Measurements from ENCODE around the gene IL26. TPM values are rescaled to one million over a fixed set of nuclear protein-coding genes. Genes with fewer than 3 reads are reported as not detected.
A peak's percentile ranks its signal among the peaks of the same experiment; 100 is the strongest.

The IL26 gene, protein sequence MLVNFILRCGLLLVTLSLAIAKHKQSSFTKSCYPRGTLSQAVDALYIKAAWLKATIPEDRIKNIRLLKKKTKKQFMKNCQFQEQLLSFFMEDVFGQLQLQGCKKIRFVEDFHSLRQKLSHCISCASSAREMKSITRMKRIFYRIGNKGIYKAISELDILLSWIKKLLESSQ
- not detected in 2 replicates for total RNA-seq (2021)
- Bru-seq, nascent RNA = not detected
- percentile 2 among the genes with signal in this experiment for BruChase-seq, experiment 1, labeled RNA remaining after a 2-hour chase
- not detected for BruChase-seq, experiment 2, labeled RNA remaining after a 6-hour chase
- long read RNA-seq = 0 reads

DNA sequence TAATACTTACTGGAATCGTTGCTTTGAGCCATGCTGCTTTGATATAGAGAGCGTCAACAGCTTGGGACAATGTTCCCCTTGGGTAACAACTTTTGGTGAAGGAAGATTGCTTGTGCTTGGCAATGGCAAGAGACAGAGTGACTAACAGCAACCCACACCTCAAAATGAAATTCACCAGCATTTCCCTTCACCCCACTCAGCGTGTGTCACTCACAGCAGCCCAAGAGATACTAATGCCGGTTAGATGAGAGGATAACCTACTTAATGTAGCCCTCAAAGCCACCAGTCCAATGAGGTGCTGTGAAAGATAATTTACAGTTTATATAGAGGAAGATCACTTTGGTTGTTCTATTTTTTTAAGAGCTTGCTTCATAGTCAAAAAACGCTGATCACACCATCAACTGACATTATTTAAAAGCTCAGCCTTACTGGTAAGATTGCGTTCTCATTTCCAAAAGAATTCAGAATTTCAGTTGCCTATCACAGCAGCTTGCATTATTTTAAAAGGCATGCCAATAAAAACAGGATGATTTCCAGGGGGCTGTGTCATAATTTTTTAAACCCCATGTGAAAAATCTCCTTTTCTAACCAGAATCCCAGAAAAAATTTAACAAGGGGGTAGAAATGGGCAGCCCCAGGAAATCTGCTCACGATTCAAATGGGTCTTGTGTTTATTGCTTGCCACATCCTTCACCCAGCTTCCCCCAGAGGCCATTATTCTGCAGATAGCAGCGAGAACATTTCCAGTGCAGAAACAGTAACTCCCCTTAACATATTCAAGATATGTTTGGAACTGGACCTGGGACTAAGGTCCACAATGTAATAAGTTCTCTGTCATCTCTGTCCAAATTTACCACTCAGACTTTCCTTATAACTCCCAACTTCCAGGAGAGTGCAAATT is at the start of gene IL26:
Gene IL26, minus strand, starts transcription at position 235 of the 901 bp plus-strand sequence. Its CDS starts 54 bp downstream, at position 181.
- ChIA-PET CTCF (no interaction called here), POLR2A (ENCODE audit: unreplicated experiment) (no interaction called here)
- no peak for TF ChIP-seq EZH2 (IDR thresholded peaks at IDR 0.05; ENCODE audit: low read depth)
- TF ChIP-seq, protein P1, sequence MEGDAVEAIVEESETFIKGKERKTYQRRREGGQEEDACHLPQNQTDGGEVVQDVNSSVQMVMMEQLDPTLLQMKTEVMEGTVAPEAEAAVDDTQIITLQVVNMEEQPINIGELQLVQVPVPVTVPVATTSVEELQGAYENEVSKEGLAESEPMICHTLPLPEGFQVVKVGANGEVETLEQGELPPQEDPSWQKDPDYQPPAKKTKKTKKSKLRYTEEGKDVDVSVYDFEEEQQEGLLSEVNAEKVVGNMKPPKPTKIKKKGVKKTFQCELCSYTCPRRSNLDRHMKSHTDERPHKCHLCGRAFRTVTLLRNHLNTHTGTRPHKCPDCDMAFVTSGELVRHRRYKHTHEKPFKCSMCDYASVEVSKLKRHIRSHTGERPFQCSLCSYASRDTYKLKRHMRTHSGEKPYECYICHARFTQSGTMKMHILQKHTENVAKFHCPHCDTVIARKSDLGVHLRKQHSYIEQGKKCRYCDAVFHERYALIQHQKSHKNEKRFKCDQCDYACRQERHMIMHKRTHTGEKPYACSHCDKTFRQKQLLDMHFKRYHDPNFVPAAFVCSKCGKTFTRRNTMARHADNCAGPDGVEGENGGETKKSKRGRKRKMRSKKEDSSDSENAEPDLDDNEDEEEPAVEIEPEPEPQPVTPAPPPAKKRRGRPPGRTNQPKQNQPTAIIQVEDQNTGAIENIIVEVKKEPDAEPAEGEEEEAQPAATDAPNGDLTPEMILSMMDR (conservative IDR thresholded peaks at IDR 0.05) = no peak
- no peaks in the 10 kb centered on the region for H3K36me3 ChIP-seq (ENCODE audit: low read depth)
- no peaks in the 10 kb centered on the region for H4K20me1 ChIP-seq (ENCODE audit: insufficient read depth)
- intact Hi-C loops (cut with micrococcal nuclease; ENCODE audit: unreplicated experiment) = no loop called here
- no peaks in the 10 kb centered on the region for H3K27me3 ChIP-seq (ENCODE audit: insufficient read depth, low read depth)
- no peak within 1 kb of the TSS for H3K4me2 ChIP-seq
- no peak within 1 kb of the TSS for H2AFZ ChIP-seq
- no peak within 1 kb of the TSS for H3K27ac ChIP-seq
- BruUV-seq (replicated peaks) = no TSS peak
- no peak within 1 kb of the TSS for H3K4me3 ChIP-seq
- no peaks in the 10 kb centered on the region for H3K9me2 ChIP-seq (ENCODE audit: insufficient read depth)
- no peak for DNase-seq
- no peaks in the 10 kb centered on the region for H3K79me2 ChIP-seq (ENCODE audit: low read depth)
- H3K9me3 ChIP-seq (ENCODE audit: insufficient read depth, low read depth) = no peaks in the 10 kb centered on the region
- 0 out of 2 replicates have a peak, but pooled peaks cover 11% of the 10 kb centered on the region for H3K4me1 ChIP-seq (replicated peaks; ENCODE audit: insufficient read depth)
- H3F3A ChIP-seq (ENCODE audit: insufficient read depth, low read depth) = 0 out of 2 replicates have a peak, but pooled peaks cover 3% of the 10 kb centered on the region

DNA sequence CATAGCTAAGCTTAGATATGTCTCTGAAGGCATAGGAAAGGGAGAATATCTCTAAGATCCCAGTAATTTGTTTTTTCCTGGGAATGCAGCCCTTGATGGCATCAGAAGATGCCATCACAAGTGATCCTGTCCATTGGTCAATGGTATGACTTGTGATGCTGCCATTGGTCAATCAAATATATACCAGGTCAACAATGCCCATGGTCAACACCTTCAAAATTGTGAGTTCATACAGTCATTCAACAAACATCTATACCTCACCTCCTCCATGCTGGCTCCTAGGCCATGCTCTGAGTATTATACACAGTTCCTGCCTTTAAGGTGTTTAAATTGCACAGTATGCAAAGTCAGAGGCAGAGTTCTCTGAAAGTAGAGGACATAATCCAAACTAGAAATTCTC is 47.1 kb upstream of the IL26 start:
- intact Hi-C loops (cut with micrococcal nuclease; ENCODE audit: unreplicated experiment) = no loop called here
- no peak overlapping the region for H3K4me3 ChIP-seq
- BruUV-seq (replicated peaks) = no TSS peak
- no peaks in the 10 kb centered on the region; the same call in 1 of the 2 replicates for H3K9me2 ChIP-seq (ENCODE audit: insufficient read depth)
- H3K27me3 ChIP-seq (ENCODE audit: insufficient read depth, low read depth) = no peaks in the 10 kb centered on the region
- H3F3A ChIP-seq (ENCODE audit: insufficient read depth, low read depth) = peaks cover 2% of the 10 kb centered on the region; the same call in 1 of the 2 replicates
- H3K36me3 ChIP-seq (ENCODE audit: low read depth) = no peaks in the 10 kb centered on the region
- CTCF ChIA-PET = no interaction called here
- H4K20me1 ChIP-seq (ENCODE audit: insufficient read depth) = no peaks in the 10 kb centered on the region
- POLR2A ChIA-PET (ENCODE audit: unreplicated experiment) = no interaction called here
- no peak overlapping the region for H3K27ac ChIP-seq
- no peaks in the 10 kb centered on the region for H3K79me2 ChIP-seq (ENCODE audit: low read depth)
- peaks cover 13% of the 10 kb centered on the region for H3K4me1 ChIP-seq (replicated peaks; ENCODE audit: insufficient read depth)
- no peak overlapping the region for H3K4me2 ChIP-seq
- TF ChIP-seq EZH2 (IDR thresholded peaks at IDR 0.05; ENCODE audit: low read depth) = no peak
- TF ChIP-seq, protein P1 (conservative IDR thresholded peaks at IDR 0.05) = no peak
- H3K9me3 ChIP-seq (ENCODE audit: insufficient read depth, low read depth) = no peaks in the 10 kb centered on the region
- H2AFZ ChIP-seq = no peak overlapping the region
- no peak for DNase-seq

DNA sequence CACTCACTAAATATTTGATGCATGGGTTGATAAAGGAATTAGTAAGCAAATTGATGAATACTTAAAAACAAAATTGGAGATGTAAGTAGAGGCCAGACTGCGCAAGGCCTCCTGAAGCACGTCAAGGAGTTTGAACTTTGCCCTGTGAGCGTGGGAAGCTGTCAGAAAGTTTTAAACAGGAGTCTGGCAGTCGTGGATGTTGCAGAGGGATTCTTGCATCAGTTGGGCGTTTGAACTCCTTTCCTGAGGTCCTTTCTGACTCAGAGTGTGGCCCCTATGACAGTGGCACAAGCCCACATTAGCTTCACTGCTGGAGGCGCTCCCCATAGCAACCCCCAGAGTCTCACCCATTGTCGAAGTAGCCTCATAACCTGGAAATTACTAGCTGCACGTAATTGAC is 45.7 kb upstream of the IL26 start:
- Histone ChIP-seq H3K36me3 (ENCODE audit: low read depth) (no peaks in the 10 kb centered on the region), H3K9me3 (ENCODE audit: insufficient read depth, low read depth) (no peaks in the 10 kb centered on the region), H3F3A (ENCODE audit: insufficient read depth, low read depth) (no peaks in the 10 kb centered on the region), H4K20me1 (ENCODE audit: insufficient read depth) (no peaks in the 10 kb centered on the region), H3K79me2 (ENCODE audit: low read depth) (no peaks in the 10 kb centered on the region), H3K4me1 (replicated peaks; ENCODE audit: insufficient read depth) (no peaks in the 10 kb centered on the region; the same call in 1 of the 2 replicates), H2AFZ (no peak overlapping the region), H3K27ac (no peak overlapping the region), H3K4me3 (no peak overlapping the region), H3K27me3 (ENCODE audit: insufficient read depth, low read depth) (no peaks in the 10 kb centered on the region), H3K9me2 (ENCODE audit: insufficient read depth) (no peaks in the 10 kb centered on the region; the same call in 1 of the 2 replicates), H3K4me2 (no peak overlapping the region)
- BruUV-seq (replicated peaks) = no TSS peak
- no peak for TF ChIP-seq EZH2 (IDR thresholded peaks at IDR 0.05; ENCODE audit: low read depth)
- TF ChIP-seq, protein P1 (conservative IDR thresholded peaks at IDR 0.05) = no peak
- CTCF ChIA-PET = interaction anchor here (0.7 kb wide), 1 partner anchor 967 kb away, joined by 9 read pairs; no protein-coding TSS in a partner anchor
- no peak for DNase-seq
- intact Hi-C loops (cut with micrococcal nuclease; ENCODE audit: unreplicated experiment) = no loop called here
- POLR2A ChIA-PET (ENCODE audit: unreplicated experiment) = no interaction called here

Measured in PC-9 (cell line).